GDM1 (cell line): ENCODE data around the gene TMEM126B.
A peak's percentile ranks its signal among the peaks of the same experiment; 100 is the strongest.
"Not testable (repeated sequence)": the region's sequence is repeated elsewhere in the genome, so short reads cannot be mapped to it uniquely, and the experiment has no call there.

Experiments used
- DNase-seq: peaks from one replicate; lab custom pipeline; 2025; lab: John Stamatoyannopoulos, UW

Gene TMEM126B

GRCh38 chr11:85627998-85628770, at the start of gene TMEM126B:
TMEM126B (plus strand) TSS chr11:85628593; CDS start chr11:85628608, 15 bp downstream.
- peak; percentile 89 for DNase-seq

DNA sequence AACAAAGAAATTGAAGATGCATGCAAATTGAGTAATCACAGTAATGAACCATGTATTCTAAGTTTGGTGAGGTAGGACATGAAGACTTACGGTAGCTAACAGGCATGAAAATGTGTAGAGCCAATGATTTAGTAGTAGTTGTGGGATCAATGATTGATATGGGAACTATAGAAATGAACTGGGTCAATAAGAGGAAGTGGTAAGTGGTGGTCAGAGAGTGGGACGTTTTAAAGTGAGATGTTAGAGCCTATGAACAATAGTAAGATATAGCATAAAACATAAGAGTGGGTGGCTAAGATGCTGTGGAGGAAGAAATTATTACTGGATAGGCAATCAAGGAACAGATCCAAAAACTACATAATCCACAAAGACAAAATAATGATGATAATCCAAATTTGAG, 46.3 kb upstream of the TMEM126B start:
- no peak for DNase-seq

DNA sequence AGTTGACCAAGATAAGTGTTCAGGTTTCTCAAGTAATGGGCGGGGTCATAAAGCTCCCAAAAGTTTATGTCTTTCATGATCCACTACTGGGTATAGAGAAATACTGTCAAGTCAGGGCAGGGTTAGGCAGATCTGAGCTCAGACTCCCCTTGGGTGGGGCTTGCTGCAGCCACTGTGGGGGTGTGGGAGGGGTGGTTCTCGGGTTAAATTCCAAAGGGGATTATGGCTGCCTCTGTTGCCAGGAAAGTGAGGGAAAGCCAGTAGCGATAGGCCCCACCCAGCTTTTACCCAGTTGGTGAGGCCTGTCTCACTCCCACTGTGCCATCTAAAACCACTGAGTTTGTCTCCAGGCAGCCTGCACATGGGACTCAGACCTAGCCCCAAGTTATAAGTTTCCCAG, 39.0 kb upstream of the TMEM126B start:
- DNase-seq, result no peak

DNA sequence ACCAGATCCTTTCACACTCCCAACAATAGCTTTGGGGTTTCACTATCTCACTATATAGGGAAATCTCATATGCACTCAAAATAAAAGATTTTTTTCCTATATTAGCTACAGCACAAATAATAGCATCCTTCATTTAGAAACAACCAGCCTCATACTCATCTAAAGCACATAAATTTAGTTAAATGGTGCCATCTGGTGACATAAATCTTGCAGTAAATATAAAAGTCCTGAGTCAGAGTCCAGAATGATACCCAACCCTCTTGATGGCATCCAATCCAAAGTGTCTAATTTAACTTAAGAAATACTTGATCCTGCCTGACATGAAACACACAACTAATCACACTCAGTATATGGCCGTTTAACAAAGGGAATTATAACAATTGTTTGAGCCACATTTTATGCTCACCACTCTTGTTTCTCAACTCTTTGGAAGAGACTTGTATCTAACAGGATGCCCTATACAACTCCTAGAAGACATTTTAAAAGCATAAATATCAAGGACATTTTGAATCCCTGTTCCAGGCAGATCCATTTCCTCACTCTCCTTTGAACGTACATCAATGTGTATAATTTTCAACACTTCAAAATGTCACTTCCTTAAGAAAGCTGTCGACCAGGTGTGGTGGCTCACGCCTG, 37.4 kb upstream of the TMEM126B start:
- DNase-seq, result no peak

- DNase-seq, result peak; percentile 23
These were observed 33.0 kb upstream of the TMEM126B start for GRCh38 chr11:85595285-85595884.

GRCh38 chr11:85596886-85597285, 31.5 kb upstream of the TMEM126B start:
- DNase-seq, result no peak

- no peak for DNase-seq
These were observed 29.3 kb upstream of the TMEM126B start for GRCh38 chr11:85599083-85599482.

DNA sequence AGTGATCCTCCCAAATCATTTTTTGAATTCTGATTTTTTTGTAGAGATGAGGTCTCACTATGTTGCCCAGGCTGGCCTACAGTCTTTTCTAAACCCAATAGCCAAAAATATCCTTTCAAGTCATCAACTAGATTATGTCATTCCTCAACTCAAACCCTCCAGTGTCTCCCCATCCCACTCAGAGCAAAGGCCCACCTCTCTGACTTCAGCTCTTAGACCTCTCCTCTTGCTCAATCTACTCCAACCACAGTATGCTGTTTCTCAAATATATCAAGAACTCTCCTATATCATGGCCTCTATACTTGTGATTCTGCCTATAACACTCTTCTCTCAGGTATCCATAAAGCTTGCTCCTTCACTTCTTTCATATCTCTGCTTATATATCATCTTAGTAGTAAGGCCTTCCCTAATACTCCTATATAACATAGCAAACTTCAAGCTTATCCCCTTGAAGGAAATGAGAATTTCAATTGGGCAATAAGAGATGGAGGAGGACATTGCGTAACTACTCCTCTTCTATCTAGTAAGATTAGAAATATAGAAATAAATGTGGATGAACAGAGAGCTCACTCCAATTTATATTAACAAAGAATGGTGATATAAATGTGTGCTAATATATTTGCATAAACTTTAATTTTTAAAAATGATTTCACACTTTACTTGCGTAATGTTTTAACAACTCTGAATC, 25.7 kb upstream of the TMEM126B start:
- no peak for DNase-seq

DNA sequence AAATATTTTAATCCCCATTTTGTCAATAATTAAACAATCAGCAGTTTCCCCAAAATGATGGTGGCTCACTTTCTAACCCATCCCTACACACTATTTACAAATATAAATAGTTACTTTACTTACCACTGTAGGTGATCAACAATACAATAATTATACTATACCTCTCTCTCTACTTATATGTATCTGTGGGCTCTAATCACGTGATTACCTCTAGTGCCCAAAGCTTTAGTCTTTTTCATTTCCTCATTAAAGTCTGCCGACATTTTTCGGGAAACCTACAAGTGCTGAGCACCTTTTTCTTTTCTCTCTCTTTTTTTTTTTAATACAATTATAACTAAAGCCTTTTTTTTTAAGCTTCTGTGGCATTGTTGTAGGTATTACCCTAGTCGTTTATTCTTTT, 25.2 kb upstream of the TMEM126B start:
- DNase-seq, result no peak

DNA sequence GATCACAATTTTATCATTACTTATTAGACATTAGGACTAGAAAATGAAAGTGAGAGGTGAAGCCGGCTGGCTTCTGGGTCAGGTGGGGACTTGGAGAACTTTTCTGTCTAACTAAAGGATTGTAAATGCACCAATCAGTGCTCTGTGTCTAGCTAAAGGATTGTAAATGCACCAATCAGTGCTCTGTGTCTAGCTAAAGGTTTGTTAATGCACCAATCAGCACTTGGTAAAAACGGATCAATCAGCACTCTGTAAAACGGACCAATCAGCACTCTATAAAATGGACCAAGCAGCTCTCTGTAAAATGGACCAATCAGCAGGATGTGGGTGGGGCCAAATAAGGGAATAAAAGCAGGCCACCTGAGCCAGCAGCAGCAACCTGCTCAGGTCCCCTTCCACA, 22.2 kb upstream of the TMEM126B start:
- not testable (repeated sequence) for DNase-seq

DNA sequence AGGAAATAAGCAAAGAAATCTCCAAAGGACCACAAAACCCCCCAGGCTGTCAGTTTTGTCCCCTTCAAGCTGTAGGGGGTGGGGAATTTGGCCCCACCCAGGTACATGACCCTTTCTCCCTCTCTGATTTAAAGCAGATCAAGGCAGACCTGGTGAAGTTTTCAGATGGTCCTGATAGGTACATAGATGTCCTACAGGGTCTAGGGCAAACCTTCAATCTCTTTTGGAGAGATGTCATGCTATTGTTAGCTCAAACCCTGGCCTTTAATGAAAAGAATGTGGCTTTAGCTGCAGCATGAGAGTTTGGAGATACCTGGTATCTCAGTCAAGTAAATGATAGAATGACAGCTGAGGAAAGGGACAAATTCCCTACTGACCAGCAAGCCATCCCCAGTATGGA, 19.8 kb upstream of the TMEM126B start:
- DNase-seq, result not testable (repeated sequence)

GRCh38 chr11:85609286-85609685, 19.1 kb upstream of the TMEM126B start:
- DNase-seq, result not testable (repeated sequence)

GRCh38 chr11:85611643-85612042, 16.8 kb upstream of the TMEM126B start:
- not testable (repeated sequence) for DNase-seq

DNA sequence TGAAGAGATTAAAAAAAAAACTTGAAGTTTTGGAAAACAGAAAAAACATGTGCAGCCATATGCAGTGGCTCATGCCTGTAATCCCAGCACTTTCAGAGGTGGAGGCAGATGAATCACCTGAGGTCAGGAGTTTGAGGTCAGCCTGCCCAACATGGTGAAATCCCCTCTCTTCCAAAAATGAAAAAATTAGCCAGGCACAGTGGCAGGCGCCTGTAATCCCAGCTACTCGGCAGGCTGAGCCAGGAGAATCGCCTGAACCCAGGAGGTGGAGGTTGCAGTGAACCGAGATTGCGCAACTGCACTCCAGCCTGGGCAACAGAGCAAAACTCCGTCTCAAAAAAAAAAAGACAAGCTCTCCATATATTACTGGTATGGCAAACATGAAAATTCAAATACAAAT, 8.9 kb upstream of the TMEM126B start:
- no peak for DNase-seq

- no peak for DNase-seq
These were observed 8.1 kb upstream of the TMEM126B start for GRCh38 chr11:85620256-85620655.

DNA sequence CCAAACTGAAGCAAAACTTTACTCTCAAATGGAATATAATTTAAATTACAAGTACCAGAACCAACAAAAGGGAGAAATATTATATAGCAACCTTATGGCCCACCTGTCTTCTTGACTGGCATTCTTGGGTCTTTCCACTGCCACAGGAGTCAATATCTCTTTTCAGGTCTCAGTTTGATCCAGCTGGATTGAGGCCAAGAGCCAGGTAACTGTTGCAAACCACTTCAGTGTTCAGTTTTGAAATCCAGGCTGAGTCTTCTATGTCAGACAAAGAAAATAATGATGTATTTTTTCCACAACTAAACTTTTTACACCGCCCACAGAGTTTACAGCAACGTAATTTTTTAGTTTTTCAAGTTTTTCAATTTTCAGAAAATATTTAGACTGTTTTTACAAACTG, 1.9 kb upstream of the TMEM126B start:
- DNase-seq, result no peak

- no peak for DNase-seq
These were observed 928 bp upstream of the TMEM126B start, which contains the start of gene DLG2 for GRCh38 chr11:85627332-85627997. DLG2 (minus strand) TSS chr11:85627344.

DNA sequence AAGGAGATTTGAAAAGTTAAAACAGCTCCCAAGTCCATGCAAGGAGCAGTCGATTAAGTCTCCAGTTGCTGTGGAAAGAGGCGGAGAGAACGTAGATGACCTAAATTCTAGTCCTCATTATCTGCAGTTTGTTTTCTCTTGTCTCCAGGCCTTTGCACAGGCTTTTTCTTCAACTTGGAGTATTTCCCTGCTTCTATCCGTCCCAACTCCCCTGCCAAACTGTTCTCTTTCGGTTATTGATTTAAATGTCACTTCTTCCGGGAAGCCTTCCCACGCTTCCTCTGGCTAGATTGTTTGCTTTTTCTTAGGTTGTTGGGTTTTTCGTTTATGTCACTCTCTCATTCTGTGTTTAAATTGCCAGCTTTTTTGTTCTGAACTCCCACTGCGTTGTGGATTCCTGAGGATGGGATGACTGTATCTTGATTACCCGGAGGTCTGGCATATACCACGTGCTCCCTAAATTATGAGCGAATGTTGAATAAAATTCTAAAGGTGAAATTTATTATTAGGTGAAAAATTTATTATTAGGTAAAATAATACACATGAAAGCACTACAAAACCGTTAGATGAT, 463 bp downstream of the TMEM126B start:
- no peak for DNase-seq

DNA sequence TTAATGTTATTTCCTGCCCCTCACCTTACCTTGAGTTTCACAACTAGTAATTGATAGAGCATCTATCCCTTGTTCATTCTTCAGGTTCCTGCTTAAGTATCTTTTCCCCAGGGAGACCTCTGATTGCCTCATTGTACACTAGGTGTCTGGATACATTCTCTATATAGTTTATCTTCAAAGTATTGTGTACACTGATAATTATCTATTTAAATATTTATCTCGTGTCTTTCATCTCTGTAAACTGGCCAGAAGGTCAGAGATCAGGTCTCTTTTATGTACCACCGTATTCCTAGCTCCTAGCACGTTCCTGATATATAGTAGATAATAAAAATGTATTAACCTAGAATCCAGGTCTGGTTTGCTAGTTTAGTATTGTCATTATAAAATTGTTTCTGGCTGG, 6.4 kb downstream of the TMEM126B start:
- no peak for DNase-seq

GRCh38 chr11:85643191-85643614, 14.8 kb downstream of the TMEM126B start:
- no peak for DNase-seq

DNA sequence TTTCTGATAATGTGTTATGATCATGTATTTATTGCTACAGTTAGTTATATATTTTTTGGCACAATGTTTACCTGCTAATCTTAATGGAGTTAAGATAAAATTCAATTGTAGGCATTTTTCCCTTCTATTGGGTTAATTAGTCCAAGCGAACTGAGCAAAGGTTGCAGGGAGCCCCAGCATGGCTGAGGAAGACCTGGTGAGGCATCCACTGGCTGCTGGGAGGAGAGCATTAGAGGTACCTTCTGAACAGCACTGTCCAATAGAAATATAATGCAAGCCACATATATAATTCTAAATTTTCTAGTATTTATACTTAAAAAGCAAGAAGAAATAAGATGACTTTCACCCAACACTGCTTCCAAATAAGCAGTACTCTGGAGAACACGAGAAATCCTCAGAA, 18.7 kb downstream of the TMEM126B start:
- no peak for DNase-seq
